K562 (cell line): ENCODE results near the gene MAP2K7. TPM values are rescaled to one million over a fixed set of nuclear protein-coding genes. Genes with fewer than 3 reads are reported as not detected.
A peak's percentile ranks its signal among the peaks of the same experiment; 100 is the strongest.

ENCODE experiments used
- ATAC-seq: fragments of 200-7000 bp; cut with Tn5 transposase; 3 replicates; pipeline ENCODE4 v1.9.1; 2020; ENCODE audit warnings: moderate library complexity
- BruUV-seq: library from RNA; stranded (reverse); fragments of 400-500 nt; replicated peaks from 2 replicates; lab custom pipeline; 2021; lab: Mats Ljungman, UMichigan
- CTCF ChIA-PET: fragments of 300-600 bp; formaldehyde crosslinking; extraction: SDS; loops from one replicate; lab custom pipeline; 2021; ENCODE audit warnings: low intra/inter-chr PET ratio; lab: Yijun Ruan, JAX
- POLR2A ChIA-PET: fragments of 300-600, 350-650 bp; sonication (Branson Sonifier 250); formaldehyde crosslinking; extraction: SDS; loops from one replicate; lab custom pipeline; 2021; ENCODE audit warnings: antibody characterized with exemption, inconsistent platforms; lab: Yijun Ruan, JAX
- DNase-seq, 4 experiments: peaks; one replicate each; pipeline versions ENCODE4 v3.0.0 to v3.0.0-alpha.2; 2011 to 2018; ENCODE audit warnings: low spot score in 3 of 4, mixed read lengths in 3 of 4; ENCODE audit errors: extremely low read depth in 1 of 4
- FAIRE-seq: peaks from 2 replicates; lab custom pipeline; 2011; peaks lifted over from hg19 to GRCh38; lab: Jason Lieb, UNC
- H2AFZ ChIP-seq: 2 replicates; pipeline ENCODE4 v1.6.0; 2011; ENCODE audit warnings: low read depth, low read length, control low read depth, inconsistent platforms
- H3K27ac ChIP-seq: fragments of 200-600 bp; 3 replicates; pipeline ENCODE4 v1.8.0; 2011; ENCODE audit warnings: low read depth, mild to moderate bottlenecking, control low read depth, inconsistent platforms, low read length, moderate library complexity, mixed read lengths; ENCODE audit errors: extremely low read depth
- H3K27me3 ChIP-seq, 2 experiments: fragments of 300-600 bp in 1 of 2; 2 replicates in 1 of 2; 3 replicates in 1 of 2; pipeline versions ENCODE4 v1.6.0 to v1.8.0; 2011; ENCODE audit warnings: inconsistent platforms in 2 of 2, low read length in 2 of 2, mild to moderate bottlenecking in 1 of 2, mixed read lengths in 1 of 2, moderate library complexity in 1 of 2; ENCODE audit not compliant: control insufficient read depth in 2 of 2, insufficient read depth in 2 of 2
- H3K36me3 ChIP-seq: fragments of 300-600 bp; 3 replicates; pipeline ENCODE4 v1.8.0; 2011; ENCODE audit warnings: mild to moderate bottlenecking, low read length, inconsistent platforms; ENCODE audit not compliant: control insufficient read depth, insufficient read depth
- H3K4me1 ChIP-seq, 2 experiments: fragments of 200-600 bp in 1 of 2; replicated peaks in 1 of 2; 2 replicates in 1 of 2; 3 replicates in 1 of 2; pipeline versions ENCODE4 v1.5.1 to v1.8.0; 2011; ENCODE audit warnings: inconsistent platforms in 2 of 2, low read length in 2 of 2, mild to moderate bottlenecking in 1 of 2, mixed read lengths in 1 of 2, moderate library complexity in 1 of 2; ENCODE audit not compliant: control insufficient read depth in 2 of 2, insufficient read depth in 2 of 2
- H3K4me2 ChIP-seq: 2 replicates; pipeline ENCODE4 v1.6.1; 2011; ENCODE audit warnings: low read length, control low read depth, inconsistent platforms, mixed read lengths; ENCODE audit not compliant: insufficient read depth
- H3K4me3 ChIP-seq: fragments of 200-600 bp; sonication (generic), shearing (Covaris generic); 2 replicates; pipeline ENCODE4 v1.5.1; 2016; ENCODE audit warnings: control low read depth, inconsistent platforms
- H3K79me2 ChIP-seq: fragments of 200-600 bp; 3 replicates; pipeline ENCODE4 v1.8.0; 2011; ENCODE audit warnings: low read length, inconsistent platforms; ENCODE audit not compliant: control insufficient read depth, insufficient read depth
- H3K9ac ChIP-seq, 2 experiments: 2 replicates each; pipeline versions ENCODE4 v1.6.0 to v1.6.1; 2011; ENCODE audit warnings: low read depth in 2 of 2, low read length in 2 of 2, control low read depth in 1 of 2, inconsistent platforms in 1 of 2, mild to moderate bottlenecking in 1 of 2, mixed read lengths in 1 of 2; ENCODE audit not compliant: insufficient read depth in 1 of 2
- H3K9me1 ChIP-seq: one replicate; pipeline ENCODE4 v1.6.0; 2011; ENCODE audit warnings: inconsistent platforms, mild to moderate bottlenecking, low read length, moderate library complexity; ENCODE audit not compliant: control insufficient read depth, insufficient read depth
- H3K9me3 ChIP-seq: replicated peaks from 2 replicates; pipeline ENCODE4 v1.5.1; 2011; ENCODE audit warnings: low read depth, low read length, inconsistent platforms; ENCODE audit not compliant: control insufficient read depth, insufficient read depth
- H4K20me1 ChIP-seq: replicated peaks from 2 replicates; pipeline ENCODE4 v1.6.1; 2011; ENCODE audit warnings: low read length, inconsistent platforms, mixed read lengths; ENCODE audit not compliant: control insufficient read depth, insufficient read depth
- BACH1 ChIP-seq: fragments of 200-800 bp; sonication (Bioruptor generic); IDR thresholded peaks from 2 replicates; pipeline ENCODE4 v1.6.1; 2016; ENCODE audit warnings: missing genetic modification characterization, missing compliant biosample characterization
- NCOR1 ChIP-seq: fragments of 450-650 bp; IDR thresholded peaks from 2 replicates; pipeline ENCODE4 v1.6.1; 2016; ENCODE audit warnings: mild to moderate bottlenecking, moderate library complexity
- RBFOX2 ChIP-seq: fragments of 200-400 bp; formaldehyde crosslinking; IDR thresholded peaks from 2 replicates; pipeline ENCODE4 v1.6.1; 2017; ENCODE audit warnings: low read depth, mild to moderate bottlenecking, low read length, moderate library complexity
- RBM17 ChIP-seq: fragments of 200-400 bp; formaldehyde crosslinking; IDR thresholded peaks from 2 replicates; pipeline ENCODE4 v1.6.1; 2017; ENCODE audit warnings: low read depth, mild to moderate bottlenecking, low read length, borderline replicate concordance
- ZNF518B ChIP-seq: fragments of 250-450 bp; sonication (Bioruptor Pico); IDR thresholded peaks from 2 replicates; pipeline ENCODE4 v1.5.0; 2021; ENCODE audit warnings: mild to moderate bottlenecking, moderate library complexity
- ZNF644 ChIP-seq: fragments of 200-800 bp; sonication (Bioruptor generic); IDR thresholded peaks from 2 replicates; pipeline ENCODE4 v1.6.1; 2016; ENCODE audit warnings: low read depth, missing genetic modification characterization, missing compliant biosample characterization
- WGBS: fragments of 100-300 bp; shearing (Covaris generic); methylation state at CpG from one replicate; pipeline ENCODE4 v1.1.6; 2016; ENCODE audit warnings: low coverage, mixed read lengths; ENCODE audit not compliant: insufficient coverage; ENCODE audit errors: missing lambda C conversion rate; 5-methylcytosine and 5-hydroxymethylcytosine counted together
- in situ Hi-C: fragments of 300-500 bp; cut with MboI; formaldehyde crosslinking; loops from 4 replicates; pipeline ENCODE4 v1.15.0; 2018; ENCODE audit warnings: inconsistent platforms, mixed read lengths
- intact Hi-C: fragments of 100-400 bp; cut with micrococcal nuclease; formaldehyde crosslinking; loops from 2 replicates; pipeline ENCODE4 v1.14.2; 2022
- polyA plus RNA-seq, 8 experiments: library from polyadenylated mRNA; depleted of rRNA in 4 of 8; stranded (reverse) in 5 of 8; unstranded in 3 of 8; fragments of >200 nt; fragmentation: Nextera tagmentation in 2 of 8; fragmentation: Illumina TruSeq in 1 of 8; extraction: Ambion mirVana in 2 of 8; extraction: Trizol in 1 of 8; gene quantifications; 2 replicates each; pipeline versions ENCODE4 v1.2.1 to v1.2.3, GENCODE V29; 2011 to 2014; ENCODE audit warnings: inconsistent platforms in 1 of 8, missing spikeins in 1 of 8
- total RNA-seq, 7 experiments: library from RNA; depleted of rRNA in 6 of 7; stranded (reverse); fragments of >200 nt in 6 of 7; fragmentation: Illumina TruSeq in 2 of 7; extraction: Trizol in 2 of 7; gene quantifications; 2 replicates each; pipeline versions ENCODE4 v1.2.1 to v1.2.3, GENCODE V29; 2011 to 2021; ENCODE audit warnings: low replicate concordance in 1 of 7

The MAP2K7 gene
- total and polyA plus RNA-seq, 9 of the 15 experiments (the other 6 are each of a cell fraction or from before 2014, with no cell fraction given) = 0.51 to 45.8 (median 14.1) TPM

DNA sequence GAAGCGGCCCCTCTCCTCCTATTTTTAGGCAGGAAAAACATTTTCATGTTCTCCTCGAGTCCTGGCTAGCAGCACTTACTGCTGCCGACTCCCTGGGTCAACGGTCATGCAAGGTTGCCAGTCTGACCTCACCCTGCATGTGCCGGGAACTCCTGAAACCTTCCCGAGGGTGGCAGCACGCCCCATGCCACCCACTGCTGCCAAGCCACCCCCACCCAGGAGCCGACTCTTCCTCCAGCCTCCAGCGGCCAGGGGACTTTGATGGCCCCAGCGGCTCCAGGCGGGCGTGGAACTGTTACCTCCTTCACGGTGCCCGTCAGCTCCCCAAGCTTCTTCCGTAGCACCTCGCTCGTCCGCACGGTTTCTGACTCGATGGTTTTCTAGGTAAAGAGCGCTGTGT, 31.1 kb downstream of the MAP2K7 start:
- Histone ChIP-seq H3K4me3 (no peak overlapping the region), H3K27me3 (no peaks in the 10 kb centered on the region), H3K9me1 (no peaks in the 10 kb centered on the region), H2AFZ (no peak overlapping the region), H3K36me3 (peaks cover 95% of the 10 kb centered on the region), H3K27ac (no peak overlapping the region), H3K9ac (no peak overlapping the region; a peak in 1 of 4 replicates), H3K4me2 (no peak overlapping the region), H3K4me1 (peaks cover 0 to 35% of the 10 kb centered on the region in 2 experiments; a peak in 3 of 5 replicates), H4K20me1 (no peaks in the 10 kb centered on the region; the same call in 1 of the 2 replicates), H3K79me2 (peaks cover 17% of the 10 kb centered on the region), H3K9me3 (no peaks in the 10 kb centered on the region)
- TF ChIP-seq RBFOX2 = peak; percentile 43
- no peak for TF ChIP-seq BACH1 (tag)
- no peak for TF ChIP-seq RBM17
- no peak for TF ChIP-seq ZNF518B (CRISPR knock-in tag)
- TF ChIP-seq NCOR1 = no peak
- no peak for TF ChIP-seq ZNF644 (tag)
- 97% methylated on average over 13 of the region's 21 CpGs for WGBS
- no peak for ATAC-seq
- POLR2A ChIA-PET = interaction anchor here (1.2 to 1.3 kb wide), 2 partner anchors 8 to 9 kb away, joined by 5 read pairs; partner anchors contain the start of gene TIMM44
- CTCF ChIA-PET = no interaction called here
- in situ Hi-C loops = no loop called here
- intact Hi-C loops = no loop called here
- FAIRE-seq = no peak
- DNase-seq = no peak
- BruUV-seq = no TSS peak
